Measurements from ENCODE around the gene ELAVL1.

DNA sequence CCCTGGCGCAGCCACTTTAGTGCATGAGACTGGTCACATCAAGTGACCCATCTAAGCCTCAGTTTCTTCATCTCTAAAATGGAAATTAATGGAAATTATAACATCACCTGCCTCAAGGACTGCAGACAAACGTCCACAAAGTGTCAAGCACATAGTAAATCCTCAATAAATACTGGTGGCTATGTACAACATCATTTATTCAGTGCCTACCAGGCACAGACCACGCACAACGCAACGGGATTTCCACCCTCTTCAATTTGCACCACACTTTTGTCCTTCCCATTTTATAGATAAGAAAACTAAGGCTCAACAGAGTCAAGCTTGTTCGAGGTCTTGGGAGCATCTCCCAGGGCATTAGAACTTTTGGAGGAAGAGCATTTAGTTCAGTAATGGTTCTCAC, 1.4 kb downstream of the ELAVL1 start:
- TF ChIP-seq POLR2A (IDR thresholded peaks at IDR 0.05; ENCODE audit: low read depth, low read length) (no peak), TAF1 (IDR thresholded peaks at IDR 0.05; ENCODE audit: borderline replicate concordance, low read depth, low read length) (no peak)

Data from GM12892 (cell line).